GM12891 (cell line): ENCODE results near the gene DOK1.

Source experiments
- PAX5 ChIP-seq: IDR thresholded peaks from 2 replicates; pipeline ENCODE4 v1.6.1; 2011; ENCODE audit warnings: low read length, moderate library complexity, mild to moderate bottlenecking; ENCODE audit not compliant: insufficient read depth, severe bottlenecking
- POLR2A ChIP-seq: IDR thresholded peaks from 2 replicates; pipeline ENCODE4 v1.6.1; 2011; ENCODE audit warnings: low read depth, low read length, control low read depth
- POLR2AphosphoS5 ChIP-seq: IDR thresholded peaks from 2 replicates; pipeline ENCODE4 v1.6.1; 2011; ENCODE audit warnings: low read depth, low read length, control low read depth
- TAF1 ChIP-seq: IDR thresholded peaks from 2 replicates; pipeline ENCODE4 v1.6.1; 2011; ENCODE audit warnings: low read depth, low read length, control low read depth

- no peak for TF ChIP-seq POLR2AphosphoS5
- no peak for TF ChIP-seq POLR2A
- TF ChIP-seq TAF1: no peak
- no peak for TF ChIP-seq PAX5
These were observed 9.7 kb downstream of the DOK1 start for GRCh38 chr2:74564222-74564621.
